Parietal lobe (tissue), 2 donors: ENCODE results near the gene LRRC71. TPM values are rescaled to one million over a fixed set of nuclear protein-coding genes. Genes with fewer than 3 reads are reported as not detected.

ENCODE experiments used
- small RNA-seq: library from RNA; depleted of rRNA; stranded (forward); fragments of <200 nt; gene quantifications from one replicate; pipeline ENCODE3, GENCODE V24; 2014; ENCODE audit warnings: low replicate concordance
- total RNA-seq: library from RNA; depleted of rRNA; stranded (reverse); fragments of >200 nt; gene quantifications from one replicate; pipeline ENCODE4 v1.2.3, GENCODE V29; 2014

Gene LRRC71
- total RNA-seq = not detected

DNA sequence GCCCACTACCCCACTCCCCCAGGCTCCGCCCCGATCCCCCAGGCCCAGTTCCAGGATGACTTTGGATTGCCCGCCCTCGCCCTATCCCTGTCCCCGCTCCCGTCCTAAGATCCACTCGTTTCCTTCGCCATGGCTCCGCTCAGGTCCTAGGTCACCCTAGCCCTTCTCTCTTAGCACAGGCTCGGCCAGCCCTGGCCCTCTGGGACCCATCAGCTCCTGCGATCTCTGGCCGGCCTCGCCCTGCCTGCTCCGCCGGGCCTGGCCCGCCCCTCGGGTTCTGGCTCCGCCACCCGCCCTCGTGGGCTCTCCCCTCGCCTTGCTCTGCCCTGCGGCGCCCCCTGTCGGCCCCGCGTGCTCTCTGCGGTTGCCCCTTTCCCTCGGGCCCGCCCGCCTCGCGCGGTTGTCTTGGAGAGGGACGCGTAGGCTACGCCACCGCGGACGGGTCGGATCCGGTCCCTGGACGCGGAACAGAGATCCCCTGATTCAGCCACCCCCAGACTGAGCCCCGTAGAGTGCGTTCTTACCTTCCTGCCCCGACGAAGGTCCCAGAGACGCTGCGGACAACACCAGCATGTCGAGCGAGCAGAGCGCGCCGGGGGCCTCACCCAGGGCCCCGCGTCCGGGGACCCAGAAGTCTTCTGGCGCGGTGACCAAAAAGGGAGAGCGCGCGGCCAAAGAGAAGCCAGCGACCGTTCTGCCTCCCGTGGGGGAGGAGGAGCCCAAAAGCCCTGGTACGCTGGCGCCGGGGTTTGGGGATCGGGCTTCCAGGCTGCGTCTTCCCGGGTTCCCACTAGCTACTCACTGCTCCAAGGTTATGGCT, at the start of gene LRRC71:
TSS of gene LRRC71 (plus strand) at position 400 of the 820 bp plus-strand sequence. CDS start at position 572, 172 bp downstream.

GRCh38 chr1:156893048-156893953, 27.1 kb upstream of the LRRC71 start, which contains the start of gene PEAR1:
TSS of gene PEAR1 (plus strand) at chr1:156893718. CDS start at chr1:156903927, 10,209 bp downstream.

Small RNA genes within 50 kb of the gene (small RNA-seq; reads per million reads assigned to genes)
- not detected for gene MIR765

Other genes starting within 250 kb of the LRRC71 start
- gene NES, start 243.2 kb upstream of the LRRC71 start, total RNA-seq = 29.7 TPM
- 1.9 TPM for gene CRABP2, start 215.0 kb upstream of the LRRC71 start, total RNA-seq
- gene METTL25B, start 192.2 kb upstream of the LRRC71 start, total RNA-seq = 11.6 TPM
- gene ISG20L2, start 191.9 kb upstream of the LRRC71 start, total RNA-seq = 14.1 TPM
- 9.7 TPM for gene MRPL24, start 179.5 kb upstream of the LRRC71 start, total RNA-seq
- 68.5 TPM for gene HDGF, start 169.0 kb upstream of the LRRC71 start, total RNA-seq
- gene PRCC, start 153.1 kb upstream of the LRRC71 start, total RNA-seq = 27.9 TPM
- not detected for gene SH2D2A, start 103.8 kb upstream of the LRRC71 start, total RNA-seq
- 0.31 TPM for gene INSRR, start 61.5 kb upstream of the LRRC71 start, total RNA-seq
- 0.31 TPM for gene NTRK1, start 59.8 kb upstream of the LRRC71 start, total RNA-seq
- gene PEAR1, start 26.9 kb upstream of the LRRC71 start, total RNA-seq = 0.94 TPM
- 85.1 TPM for gene ARHGEF11, start 125.1 kb downstream of the LRRC71 start, total RNA-seq
- gene ETV3L, start 179.2 kb downstream of the LRRC71 start, total RNA-seq = not detected
- 21.9 TPM for gene ETV3, start 217.8 kb downstream of the LRRC71 start, total RNA-seq